HFFc6 (cell line): Measurements from ENCODE around the gene ADGRE3. TPM values are rescaled to one million over a fixed set of nuclear protein-coding genes. Genes with fewer than 3 reads are reported as not detected.
A peak's percentile ranks its signal among the peaks of the same experiment; 100 is the strongest.

ENCODE experiments used
- DNase-seq: peaks from one replicate; pipeline ENCODE4 v3.0.0-alpha.2; 2018
- H3K27ac Mint-ChIP-seq: 2 replicates; pipeline ENCODE4 v1.8.0; 2020; ENCODE audit warnings: mild to moderate bottlenecking, mixed read lengths
- H3K27me3 Mint-ChIP-seq: 2 replicates; pipeline ENCODE4 v1.8.0; 2021; ENCODE audit warnings: mild to moderate bottlenecking, moderate library complexity, mixed read lengths; ENCODE audit not compliant: insufficient read depth
- H3K36me3 Mint-ChIP-seq: 2 replicates; pipeline ENCODE4 v1.8.0; 2021; ENCODE audit warnings: low read depth, mixed read lengths
- H3K4me1 Mint-ChIP-seq: 2 replicates; pipeline ENCODE4 v1.8.0; 2020; ENCODE audit warnings: low read depth, mixed read lengths
- H3K4me3 Mint-ChIP-seq: 2 replicates; pipeline ENCODE4 v1.8.0; 2020; ENCODE audit warnings: mild to moderate bottlenecking, moderate library complexity, mixed read lengths
- H3K9me3 Mint-ChIP-seq: 2 replicates; pipeline ENCODE4 v1.8.0; 2020; ENCODE audit warnings: mild to moderate bottlenecking, mixed read lengths
- total RNA-seq, 6 experiments: library from RNA; stranded (reverse); fragmentation: NEBNext Ultra II Directional; extraction: Animal tissue kit (Norgen Biotek cat#: 25700); gene quantifications; 2 replicates in 1 of 6; 3 replicates in 5 of 6; pipeline ENCODE4 v1.2.3, GENCODE V29; 2021
- TF ChIP-seq, protein P1 (sequence below): fragments of 200-600 bp; sonication (generic); IDR thresholded peaks from 2 replicates; pipeline ENCODE4 v1.5.0; 2021; ENCODE audit warnings: antibody characterized with exemption, mild to moderate bottlenecking

ADGRE3 gene
- total RNA-seq, 6 experiments from 2014 or later = not detected

DNA sequence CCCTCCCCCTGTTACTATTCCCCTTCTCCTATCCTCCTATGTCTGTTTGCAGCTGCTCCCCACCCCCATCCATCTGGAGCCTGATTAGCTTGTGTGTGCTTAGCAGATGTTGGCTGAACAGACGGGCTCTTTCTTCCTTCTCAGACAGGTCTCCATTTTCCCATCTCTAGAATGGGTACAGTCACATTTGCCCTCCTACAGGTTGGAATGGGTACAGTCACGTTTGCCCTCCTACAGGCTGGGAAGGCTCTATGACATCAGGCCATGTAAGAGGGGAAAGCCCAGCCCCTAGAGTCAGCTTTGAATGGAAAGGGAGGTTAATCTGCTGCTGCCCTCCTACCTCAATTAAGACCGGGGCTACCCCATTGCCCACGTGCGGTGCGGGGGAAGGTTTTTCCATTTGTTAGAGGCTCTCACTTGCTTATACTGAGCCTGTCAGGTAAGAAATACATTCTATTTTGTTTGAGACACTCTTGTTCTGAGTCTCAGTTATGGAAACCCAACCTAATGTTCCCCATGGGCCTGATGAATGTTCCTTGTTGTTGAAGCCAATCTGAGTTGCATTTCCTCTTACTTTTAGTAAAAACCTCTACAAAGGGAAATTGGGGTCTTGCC lies 93.9 kb downstream of the ADGRE3 start:
- 0 out of 2 replicates have a peak, but pooled peaks cover 11% of the 10 kb centered on the region for H3K4me1 Mint-ChIP-seq
- no peak for DNase-seq
- no peaks in the 10 kb centered on the region for H3K36me3 Mint-ChIP-seq
- TF ChIP-seq, protein P1, sequence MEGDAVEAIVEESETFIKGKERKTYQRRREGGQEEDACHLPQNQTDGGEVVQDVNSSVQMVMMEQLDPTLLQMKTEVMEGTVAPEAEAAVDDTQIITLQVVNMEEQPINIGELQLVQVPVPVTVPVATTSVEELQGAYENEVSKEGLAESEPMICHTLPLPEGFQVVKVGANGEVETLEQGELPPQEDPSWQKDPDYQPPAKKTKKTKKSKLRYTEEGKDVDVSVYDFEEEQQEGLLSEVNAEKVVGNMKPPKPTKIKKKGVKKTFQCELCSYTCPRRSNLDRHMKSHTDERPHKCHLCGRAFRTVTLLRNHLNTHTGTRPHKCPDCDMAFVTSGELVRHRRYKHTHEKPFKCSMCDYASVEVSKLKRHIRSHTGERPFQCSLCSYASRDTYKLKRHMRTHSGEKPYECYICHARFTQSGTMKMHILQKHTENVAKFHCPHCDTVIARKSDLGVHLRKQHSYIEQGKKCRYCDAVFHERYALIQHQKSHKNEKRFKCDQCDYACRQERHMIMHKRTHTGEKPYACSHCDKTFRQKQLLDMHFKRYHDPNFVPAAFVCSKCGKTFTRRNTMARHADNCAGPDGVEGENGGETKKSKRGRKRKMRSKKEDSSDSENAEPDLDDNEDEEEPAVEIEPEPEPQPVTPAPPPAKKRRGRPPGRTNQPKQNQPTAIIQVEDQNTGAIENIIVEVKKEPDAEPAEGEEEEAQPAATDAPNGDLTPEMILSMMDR = peak; percentile 23
- H3K4me3 Mint-ChIP-seq = no peak overlapping the region
- H3K27ac Mint-ChIP-seq = no peak overlapping the region
- H3K27me3 Mint-ChIP-seq = no peaks in the 10 kb centered on the region; the same call in 1 of the 2 replicates
- no peaks in the 10 kb centered on the region for H3K9me3 Mint-ChIP-seq

DNA sequence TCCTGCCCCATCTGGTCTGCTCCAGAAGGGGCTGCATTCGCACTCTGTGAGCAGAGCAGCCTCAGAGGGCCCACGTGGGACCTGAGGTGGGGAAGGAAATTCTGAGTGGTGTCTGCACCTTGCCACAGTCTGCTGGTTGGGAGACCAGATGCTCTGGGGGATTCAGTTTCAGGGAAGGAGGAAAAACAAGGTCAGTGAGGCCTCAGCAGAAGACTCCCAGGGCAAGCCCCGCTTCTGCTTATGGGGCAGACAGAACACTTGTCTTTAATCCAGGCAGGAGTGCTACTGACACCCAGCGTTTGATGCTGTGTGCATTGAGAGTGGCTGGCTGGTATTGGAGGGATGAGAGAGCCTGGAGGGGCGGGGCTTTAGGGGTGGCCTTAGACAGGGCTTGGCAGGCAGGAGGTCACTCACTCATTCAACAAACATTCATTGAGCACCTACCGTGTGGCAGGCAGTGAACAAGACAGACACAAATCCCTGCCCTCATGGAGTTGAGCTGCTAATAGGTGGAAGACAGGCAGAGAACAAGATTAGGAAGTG lies 96.7 kb downstream of the ADGRE3 start:
- no peak overlapping the region for H3K27ac Mint-ChIP-seq
- H3K4me3 Mint-ChIP-seq = no peak overlapping the region
- DNase-seq = no peak
- no peaks in the 10 kb centered on the region for H3K36me3 Mint-ChIP-seq
- H3K27me3 Mint-ChIP-seq = no peaks in the 10 kb centered on the region; the same call in 1 of the 2 replicates
- TF ChIP-seq, protein P1 = no peak
- no peaks in the 10 kb centered on the region for H3K9me3 Mint-ChIP-seq
- H3K4me1 Mint-ChIP-seq = peaks cover 18% of the 10 kb centered on the region

DNA sequence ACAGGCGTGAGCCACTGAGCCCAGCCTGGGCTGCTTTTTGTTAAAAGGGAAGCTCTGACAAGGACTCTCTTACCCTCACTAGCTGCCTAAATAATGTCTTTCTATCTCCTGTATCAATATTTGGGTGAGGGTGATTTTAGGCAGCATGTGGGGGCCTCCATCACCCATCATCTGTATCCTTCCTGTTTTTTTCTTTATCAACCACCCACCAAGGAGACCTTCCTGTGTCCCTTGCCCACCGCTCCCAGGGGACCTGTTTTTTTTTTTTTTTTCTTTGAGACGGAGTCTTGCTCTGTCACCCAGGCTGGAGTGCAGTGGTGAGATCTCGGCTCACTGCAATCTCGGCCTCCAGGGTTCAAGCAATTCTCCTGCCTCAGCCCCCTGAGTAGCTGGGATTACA lies 97.4 kb downstream of the ADGRE3 start:
- Mint-ChIP-seq H3K27ac (no peak overlapping the region), H3K4me1 (peaks cover 18% of the 10 kb centered on the region), H3K4me3 (no peak overlapping the region), H3K27me3 (no peaks in the 10 kb centered on the region; the same call in 1 of the 2 replicates), H3K9me3 (no peaks in the 10 kb centered on the region), H3K36me3 (no peaks in the 10 kb centered on the region)
- TF ChIP-seq, protein P1 = no peak
- no peak for DNase-seq

DNA sequence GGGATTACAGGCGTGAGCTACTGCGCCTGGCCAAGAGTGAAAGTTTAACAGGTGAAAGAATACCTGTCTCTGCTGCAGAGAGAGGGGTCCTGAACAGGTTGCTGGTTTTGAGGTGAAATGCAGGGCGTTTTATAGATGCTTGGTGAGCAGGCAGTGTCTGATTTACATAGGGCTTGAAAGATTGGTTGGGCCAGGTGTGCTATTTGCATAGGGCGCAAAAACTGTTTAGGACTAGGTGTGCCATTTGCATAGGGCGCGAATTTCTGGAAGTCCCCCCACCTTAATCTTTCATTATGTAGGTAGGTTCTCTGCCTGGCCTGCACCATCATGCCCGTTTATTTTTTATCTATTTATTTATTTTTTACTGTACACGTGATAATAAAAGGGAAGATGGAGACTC lies 98.3 kb downstream of the ADGRE3 start:
- TF ChIP-seq, protein P1 = no peak
- peaks cover 4% of the 10 kb centered on the region for H3K36me3 Mint-ChIP-seq
- no peak overlapping the region for H3K27ac Mint-ChIP-seq
- no peaks in the 10 kb centered on the region for H3K9me3 Mint-ChIP-seq
- H3K4me3 Mint-ChIP-seq = no peak overlapping the region
- DNase-seq = no peak
- no peaks in the 10 kb centered on the region; the same call in 1 of the 2 replicates for H3K27me3 Mint-ChIP-seq
- peaks cover 23% of the 10 kb centered on the region for H3K4me1 Mint-ChIP-seq

DNA sequence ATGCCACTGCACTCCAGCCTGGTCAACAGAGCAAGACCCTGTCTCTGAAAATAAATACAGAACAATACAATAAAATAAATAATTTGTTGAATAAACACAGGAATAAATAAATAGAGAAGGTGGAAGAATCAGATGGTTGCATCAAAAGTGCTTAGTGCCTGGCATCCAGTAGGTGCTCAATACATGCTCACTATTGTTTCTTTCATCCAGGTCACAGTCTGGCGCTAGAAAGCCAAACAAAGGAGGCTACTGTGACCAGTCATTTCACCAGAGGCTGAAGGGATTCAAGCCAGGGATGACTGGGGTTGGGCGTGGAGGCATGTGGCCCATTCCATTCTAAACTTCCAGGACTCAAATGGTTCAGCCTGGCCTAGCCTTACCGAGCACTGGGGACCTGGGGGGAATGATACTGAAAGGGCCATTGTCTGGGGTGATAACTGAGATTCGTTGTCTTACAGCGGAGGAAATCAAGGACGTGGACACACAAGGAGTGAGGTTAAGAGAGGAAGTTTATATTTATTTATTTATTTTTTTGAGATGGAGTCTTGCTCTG lies 99.1 kb downstream of the ADGRE3 start:
- Mint-ChIP-seq H3K9me3 (no peaks in the 10 kb centered on the region), H3K4me1 (peaks cover 27% of the 10 kb centered on the region), H3K36me3 (peaks cover 8% of the 10 kb centered on the region), H3K27me3 (no peaks in the 10 kb centered on the region; the same call in 1 of the 2 replicates), H3K27ac (no peak overlapping the region), H3K4me3 (no peak overlapping the region)
- DNase-seq = no peak
- TF ChIP-seq, protein P1 = no peak
